Measurements from ENCODE around the gene NSD1. TPM values are rescaled to one million over a fixed set of nuclear protein-coding genes. Genes with fewer than 3 reads are reported as not detected.

Gene NSD1
- total RNA-seq, 4 donors from 2014 or later, result 24.0 to 39.5 (median 32.2) TPM

DNA sequence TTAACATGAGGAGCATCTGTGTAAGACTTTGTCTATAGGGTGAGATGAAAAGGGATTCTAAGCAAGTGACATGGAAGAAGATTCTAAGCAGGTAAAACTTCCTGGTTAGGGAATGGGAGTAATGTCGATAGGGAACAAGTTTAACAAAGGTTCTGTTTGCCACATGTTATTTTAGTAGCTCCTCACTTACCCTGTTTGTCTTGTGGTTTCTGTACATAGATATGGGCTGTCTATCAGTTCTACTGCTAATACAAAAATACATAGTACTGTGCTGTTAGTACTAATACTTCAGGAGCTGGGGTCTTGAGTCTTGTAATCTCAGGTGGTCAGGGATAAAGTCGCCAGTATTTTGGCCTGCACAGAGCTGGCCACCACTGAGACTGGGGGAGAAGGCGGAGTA lies 137.1 kb downstream of the NSD1 start:
- no peak overlapping the region for H3K4me3 ChIP-seq
- H3K9me3 ChIP-seq, result no peaks in the 10 kb centered on the region
- intact Hi-C loops (cut with DNase I), result no loop called here
- no peak overlapping the region for H3K27ac ChIP-seq
- no peak for DNase-seq
- H3K27me3 ChIP-seq, result no peaks in the 10 kb centered on the region
- no peak for TF ChIP-seq POLR2A (IDR thresholded peaks at IDR 0.05)
- TF ChIP-seq, protein P1, sequence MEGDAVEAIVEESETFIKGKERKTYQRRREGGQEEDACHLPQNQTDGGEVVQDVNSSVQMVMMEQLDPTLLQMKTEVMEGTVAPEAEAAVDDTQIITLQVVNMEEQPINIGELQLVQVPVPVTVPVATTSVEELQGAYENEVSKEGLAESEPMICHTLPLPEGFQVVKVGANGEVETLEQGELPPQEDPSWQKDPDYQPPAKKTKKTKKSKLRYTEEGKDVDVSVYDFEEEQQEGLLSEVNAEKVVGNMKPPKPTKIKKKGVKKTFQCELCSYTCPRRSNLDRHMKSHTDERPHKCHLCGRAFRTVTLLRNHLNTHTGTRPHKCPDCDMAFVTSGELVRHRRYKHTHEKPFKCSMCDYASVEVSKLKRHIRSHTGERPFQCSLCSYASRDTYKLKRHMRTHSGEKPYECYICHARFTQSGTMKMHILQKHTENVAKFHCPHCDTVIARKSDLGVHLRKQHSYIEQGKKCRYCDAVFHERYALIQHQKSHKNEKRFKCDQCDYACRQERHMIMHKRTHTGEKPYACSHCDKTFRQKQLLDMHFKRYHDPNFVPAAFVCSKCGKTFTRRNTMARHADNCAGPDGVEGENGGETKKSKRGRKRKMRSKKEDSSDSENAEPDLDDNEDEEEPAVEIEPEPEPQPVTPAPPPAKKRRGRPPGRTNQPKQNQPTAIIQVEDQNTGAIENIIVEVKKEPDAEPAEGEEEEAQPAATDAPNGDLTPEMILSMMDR (IDR thresholded peaks at IDR 0.05), result no peak
- H3K4me1 ChIP-seq, result peaks cover 0 to 14% (median 0%) of the 10 kb centered on the region in 3 donors
- peaks cover 8 to 100% (median 13%) of the 10 kb centered on the region in 3 donors for H3K36me3 ChIP-seq
- 70 to 82% methylated on average over 3 of the region's 3 CpGs for WGBS, 2 donors

DNA sequence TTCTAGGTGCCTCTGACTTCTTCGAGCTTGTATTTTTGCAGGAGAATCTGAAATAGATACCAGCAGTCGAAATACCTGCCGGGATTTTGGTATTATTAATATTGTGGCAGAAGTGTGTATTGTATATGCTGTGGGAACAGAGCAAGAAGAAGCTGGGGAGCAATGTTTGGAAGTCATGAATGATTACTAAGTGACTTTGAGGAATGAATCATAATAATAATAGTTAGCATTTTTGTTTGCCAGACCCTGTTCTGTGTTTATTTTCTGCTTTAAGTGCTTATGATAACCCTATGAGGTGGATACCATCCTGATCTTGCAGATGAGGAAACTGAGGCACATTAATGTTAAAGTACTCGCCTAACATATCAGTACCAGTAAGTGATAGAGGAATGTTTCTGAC lies 137.5 kb downstream of the NSD1 start:
- no peaks in the 10 kb centered on the region for H3K9me3 ChIP-seq
- no peak overlapping the region for H3K4me3 ChIP-seq
- H3K36me3 ChIP-seq, result peaks cover 7 to 100% (median 15%) of the 10 kb centered on the region in 3 donors
- peaks cover 0 to 14% (median 0%) of the 10 kb centered on the region in 3 donors for H3K4me1 ChIP-seq
- intact Hi-C loops (cut with DNase I), result no loop called here
- 83 to 84% methylated on average over 4 of the region's 4 CpGs for WGBS, 2 donors
- H3K27ac ChIP-seq, result no peak overlapping the region
- TF ChIP-seq POLR2A (IDR thresholded peaks at IDR 0.05), result no peak
- TF ChIP-seq, protein P1 (IDR thresholded peaks at IDR 0.05), result no peak
- no peaks in the 10 kb centered on the region for H3K27me3 ChIP-seq
- no peak for DNase-seq

DNA sequence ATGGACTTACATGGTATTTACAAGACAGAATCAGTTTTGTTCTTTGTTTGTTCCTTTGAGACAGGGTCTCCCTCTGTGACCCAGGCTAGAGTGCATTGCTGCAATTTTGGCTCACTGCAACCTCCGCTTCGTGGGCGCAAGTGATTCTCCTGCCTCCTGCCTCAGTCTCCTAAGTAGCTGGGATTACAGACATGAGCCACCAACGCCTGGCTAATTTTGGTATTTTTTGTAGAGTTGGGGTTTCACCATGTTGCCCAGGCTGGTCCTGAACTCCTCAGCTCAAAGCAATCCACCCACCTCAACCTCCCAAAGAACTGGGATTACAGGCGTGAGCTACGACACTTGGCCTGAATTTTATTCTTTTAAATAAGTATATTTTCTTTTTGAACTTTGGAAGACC lies 142.3 kb downstream of the NSD1 start:
- Histone ChIP-seq H3K27ac (no peak overlapping the region), H3K4me3 (no peak overlapping the region), H3K9me3 (no peaks in the 10 kb centered on the region), H3K27me3 (no peaks in the 10 kb centered on the region), H3K36me3 (peaks cover 4 to 100% (median 38%) of the 10 kb centered on the region in 3 donors), H3K4me1 (no peaks in the 10 kb centered on the region)
- no peak for DNase-seq
- TF ChIP-seq POLR2A (IDR thresholded peaks at IDR 0.05), result no peak
- TF ChIP-seq, protein P1 (IDR thresholded peaks at IDR 0.05), result no peak
- intact Hi-C loops (cut with DNase I), result no loop called here
- 88 to 93% methylated on average over 6 of the region's 6 CpGs for WGBS, 2 donors

DNA sequence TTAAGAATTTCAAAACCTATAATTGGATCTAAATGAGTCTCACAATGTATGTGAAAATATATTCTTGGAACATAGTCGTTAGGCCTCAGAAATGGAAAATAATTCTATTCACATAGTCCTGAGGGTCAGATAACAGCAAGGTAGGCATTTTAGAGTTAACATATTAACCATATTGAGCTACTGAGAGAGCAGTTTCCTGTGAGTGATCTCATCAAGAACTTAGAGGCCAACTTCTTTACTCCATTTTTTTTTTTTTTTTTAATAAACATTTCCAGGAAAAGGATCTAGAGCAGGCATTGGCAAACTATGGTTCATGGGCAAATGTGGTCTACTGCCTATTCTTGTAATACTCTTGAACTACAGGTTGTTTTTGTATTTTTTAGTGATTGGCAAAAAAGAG lies 143.3 kb downstream of the NSD1 start:
- no peak overlapping the region for H3K4me3 ChIP-seq
- H3K36me3 ChIP-seq, result peaks cover 5 to 100% (median 39%) of the 10 kb centered on the region in 3 donors
- DNase-seq, result no peak
- no peaks in the 10 kb centered on the region for H3K9me3 ChIP-seq
- TF ChIP-seq, protein P1 (IDR thresholded peaks at IDR 0.05), result no peak
- TF ChIP-seq POLR2A (IDR thresholded peaks at IDR 0.05), result no peak
- 33 to 41% methylated on average over 1 of the region's 1 CpG for WGBS, 2 donors
- H3K27me3 ChIP-seq, result no peaks in the 10 kb centered on the region
- intact Hi-C loops (cut with DNase I), result no loop called here
- H3K27ac ChIP-seq, result no peak overlapping the region
- no peaks in the 10 kb centered on the region for H3K4me1 ChIP-seq

DNA sequence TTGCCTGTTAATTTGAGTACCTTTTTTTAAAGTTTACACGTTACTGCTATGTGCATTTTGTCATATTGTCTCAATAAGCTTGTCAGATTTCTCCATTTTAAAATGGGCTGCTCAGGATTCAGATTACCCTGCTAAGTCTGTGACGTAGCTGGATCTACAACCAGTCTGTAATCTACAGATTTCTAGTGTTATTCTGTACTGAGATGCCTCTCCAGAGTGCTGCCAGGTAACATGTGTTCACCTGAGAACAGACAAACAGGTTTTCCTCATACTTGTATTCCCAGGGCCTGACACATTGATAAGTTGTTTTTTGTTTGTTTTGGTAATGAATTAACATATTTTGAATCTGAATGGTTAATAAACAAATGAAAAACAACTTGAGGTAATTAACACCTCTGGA lies 154.6 kb downstream of the NSD1 start:
- no peaks in the 10 kb centered on the region for H3K9me3 ChIP-seq
- WGBS, 2 donors, result 86 to 90% methylated on average over 2 of the region's 2 CpGs
- TF ChIP-seq, protein P1 (IDR thresholded peaks at IDR 0.05), result no peak
- TF ChIP-seq POLR2A (IDR thresholded peaks at IDR 0.05), result no peak
- H3K4me3 ChIP-seq, result no peak overlapping the region
- H3K27me3 ChIP-seq, result no peaks in the 10 kb centered on the region
- intact Hi-C loops (cut with DNase I), result no loop called here
- no peaks in the 10 kb centered on the region for H3K4me1 ChIP-seq
- no peak overlapping the region for H3K27ac ChIP-seq
- DNase-seq, result no peak
- peaks cover 22 to 99% (median 40%) of the 10 kb centered on the region in 3 donors for H3K36me3 ChIP-seq

All from esophagus squamous epithelium (tissue), 5 donors.